Measurements from ENCODE around the gene RASSF1. TPM values are rescaled to one million over a fixed set of nuclear protein-coding genes. Genes with fewer than 3 reads are reported as not detected.

RASSF1 gene
- total and polyA plus RNA-seq, 2 of the 13 experiments (the other 11 are each of a cell fraction or from before 2014, with no cell fraction given) = 10.2 to 27.5 TPM

GRCh38 chr3:50288387-50289007 lies 52.1 kb downstream of the RASSF1 start:
- ATAC-seq (no peak), DNase-seq (ENCODE audit: low spot score) (no peak), FAIRE-seq (no peak)
- Histone ChIP-seq H3K9me3 (ENCODE audit: low read length) (no peaks in the 10 kb centered on the region), H3K79me2 (ENCODE audit: insufficient read depth, low read length) (peaks cover 15% of the 10 kb centered on the region), H3K27me3 (ENCODE audit: control insufficient read depth in 1 of 2, insufficient read depth in 2 of 2, low read length in 2 of 2) (no peaks in the 10 kb centered on the region), H4K20me1 (ENCODE audit: insufficient read depth, low read length) (no peaks in the 10 kb centered on the region), H3K4me2 (ENCODE audit: low read depth, low read length) (no peak overlapping the region), H3K36me3 (replicated peaks in 1 of 2; ENCODE audit: control insufficient read depth in 1 of 2, insufficient read depth in 2 of 2, low read length in 2 of 2) (peaks cover 22 to 40% of the 10 kb centered on the region in 2 experiments), H2AFZ (ENCODE audit: low read length) (no peak overlapping the region), H3K4me1 (ENCODE audit: insufficient read depth, low read length) (peaks cover 23% of the 10 kb centered on the region), H3K27ac (ENCODE audit: extremely low read length, insufficient read depth, low read length) (no peak overlapping the region), H3K4me3 (replicated peaks in 1 of 3; ENCODE audit: insufficient read depth in 1 of 3, low read depth in 2 of 3, low read length in 3 of 3) (no peak overlapping the region), H3K9ac (ENCODE audit: insufficient read depth, low read depth, low read length) (no peak overlapping the region)
- in situ Hi-C loops (cut with HindIII; ENCODE audit: extremely low pct_ligation_motif_present, low pct_unique_long_range_greater_than_20kb) = no loop called here
- POLR2A ChIA-PET = interaction anchor here (1.1 kb wide), 1 partner anchor 9 kb away, joined by 3 read pairs; no protein-coding TSS in a partner anchor
- intact Hi-C loops (cut with micrococcal nuclease; ENCODE audit: unreplicated experiment) = no loop called here
- CTCF ChIA-PET (ENCODE audit: low intra/inter-chr PET ratio, low total read pairs) = no interaction called here
- no TSS peak for BruUV-seq (replicated peaks)
- TF ChIP-seq SNAI1 (CRISPR knock-in tag; IDR thresholded peaks at IDR 0.05; ENCODE audit: borderline replicate concordance) (no peak), ZBTB3 (CRISPR knock-in tag; IDR thresholded peaks at IDR 0.05; ENCODE audit: borderline replicate concordance, low read depth) (no peak), ZNF556 (CRISPR knock-in tag; IDR thresholded peaks at IDR 0.05; ENCODE audit: borderline replicate concordance) (no peak), ZNF780A (CRISPR knock-in tag; IDR thresholded peaks at IDR 0.05) (no peak), NFKBIZ (CRISPR knock-in tag; IDR thresholded peaks at IDR 0.05) (no peak), ZNF142 (CRISPR knock-in tag; IDR thresholded peaks at IDR 0.05) (no peak), HNRNPK (IDR thresholded peaks at IDR 0.05; ENCODE audit: low read depth, low read length, poor library complexity, severe bottlenecking) (no peak), MYNN (CRISPR knock-in tag; IDR thresholded peaks at IDR 0.05; ENCODE audit: low read depth) (no peak), ZNF24 (IDR thresholded peaks at IDR 0.05) (no peak), CHD2 (IDR thresholded peaks at IDR 0.05; ENCODE audit: low read depth, low read length) (no peak), ZNF335 (CRISPR knock-in tag; IDR thresholded peaks at IDR 0.05) (no peak), FOSL1 (CRISPR knock-in tag; IDR thresholded peaks at IDR 0.05; ENCODE audit: borderline replicate concordance) (no peak), HMGA1 (CRISPR knock-in tag; conservative IDR thresholded peaks at IDR 0.05) (no peak)
- WGBS (ENCODE audit: low lambda C conversion rate) = 98% methylated on average over 17 of the region's 23 CpGs
